NK-92 (cell line): ENCODE data around the gene DRAXIN.

Experiments
- DNase-seq: peaks from one replicate; lab custom pipeline; 2025; ENCODE audit not compliant: unreplicated experiment; lab: John Stamatoyannopoulos, UW

DRAXIN gene

DNA sequence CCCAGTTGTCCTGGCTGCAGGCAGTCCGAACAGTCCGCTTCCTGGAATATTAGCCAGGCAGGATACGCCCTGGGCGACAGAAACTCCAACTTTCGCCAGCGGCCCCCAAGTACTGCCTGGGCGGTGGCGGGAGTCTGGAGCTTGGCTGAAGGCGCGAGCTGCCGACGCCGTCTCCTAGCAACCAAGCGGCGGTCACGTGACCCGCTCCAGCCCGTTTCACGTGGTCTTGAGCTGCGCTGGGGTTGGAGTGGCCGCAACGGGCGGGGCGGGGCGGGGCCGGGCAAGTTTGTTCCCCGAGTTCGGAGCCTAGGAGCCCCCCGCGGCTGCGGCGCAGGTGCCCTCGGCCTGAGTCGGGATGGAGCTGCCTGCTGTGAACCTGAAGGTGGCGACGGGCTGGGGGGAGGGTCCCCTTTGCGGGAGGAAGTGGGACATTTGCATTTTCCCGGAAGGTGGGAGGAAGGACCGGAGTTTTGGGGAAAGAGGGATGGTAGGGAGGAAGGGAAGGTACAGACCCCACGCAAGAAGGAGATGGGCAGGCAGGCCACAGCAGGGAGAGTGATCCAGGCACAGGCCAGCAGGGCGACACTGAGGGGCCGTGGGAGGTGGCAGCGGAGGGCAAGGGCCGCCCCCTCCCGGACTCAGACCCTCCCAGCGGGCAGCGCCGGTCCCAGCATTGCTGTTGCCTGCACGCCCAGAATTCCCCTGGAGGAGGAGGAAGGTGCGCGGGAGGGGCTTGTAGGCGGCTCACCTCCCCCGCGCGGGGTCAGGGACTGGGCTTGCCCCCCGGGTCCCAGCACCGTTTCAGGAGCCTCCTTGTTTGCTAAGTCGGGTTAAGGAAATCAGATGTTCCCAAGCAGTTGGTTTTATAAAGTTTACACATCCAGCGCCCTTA, 44.6 kb downstream of the DRAXIN start, which contains the start of gene AGTRAP:
Gene AGTRAP (plus strand): TSS at position 283 of the 892 bp plus-strand sequence. CDS start 73 bp downstream, at position 356.
- no peak for DNase-seq

DNA sequence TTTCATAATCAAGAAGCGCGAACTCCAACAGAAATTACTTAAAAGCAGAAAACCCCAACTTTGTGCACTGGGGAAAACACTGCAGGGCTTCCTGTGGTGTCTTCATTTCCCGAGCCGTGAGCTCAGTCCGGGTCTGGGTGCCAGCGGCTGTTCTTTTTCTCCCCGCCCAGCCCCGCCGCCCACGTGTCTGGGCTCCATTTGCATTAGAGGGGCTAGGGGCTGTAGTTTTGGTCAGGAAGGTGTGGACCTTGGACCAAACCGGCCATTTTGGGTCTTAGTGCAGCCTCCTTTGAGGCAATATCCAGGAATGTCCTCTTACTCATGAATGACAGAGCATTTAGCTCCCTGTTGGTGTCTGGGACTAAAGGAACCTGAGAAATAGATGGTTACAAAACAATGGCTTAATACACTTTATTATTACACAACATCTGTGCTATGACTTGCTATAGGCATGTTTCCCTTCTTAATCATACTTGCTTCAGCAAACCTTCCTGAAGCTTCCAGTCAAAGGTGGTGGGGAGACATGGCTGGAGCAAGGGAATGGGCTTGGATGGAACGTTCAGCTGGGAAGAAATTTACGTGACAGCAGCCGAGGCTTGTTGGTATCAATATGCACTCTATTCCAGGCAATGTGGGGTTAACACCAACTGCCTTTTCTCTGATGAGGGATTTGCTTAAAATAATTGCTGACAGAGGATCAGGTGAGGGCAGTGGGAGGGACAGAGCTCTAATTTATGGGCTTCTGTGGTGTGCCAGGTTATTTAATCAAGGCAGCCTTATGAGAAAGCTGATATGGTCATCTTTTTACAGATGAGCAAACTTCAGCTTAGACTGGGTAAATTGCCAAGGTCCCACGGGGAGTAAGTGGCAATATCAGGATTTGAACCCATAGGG, 45.5 kb downstream of the DRAXIN start:
- no peak for DNase-seq

DNA sequence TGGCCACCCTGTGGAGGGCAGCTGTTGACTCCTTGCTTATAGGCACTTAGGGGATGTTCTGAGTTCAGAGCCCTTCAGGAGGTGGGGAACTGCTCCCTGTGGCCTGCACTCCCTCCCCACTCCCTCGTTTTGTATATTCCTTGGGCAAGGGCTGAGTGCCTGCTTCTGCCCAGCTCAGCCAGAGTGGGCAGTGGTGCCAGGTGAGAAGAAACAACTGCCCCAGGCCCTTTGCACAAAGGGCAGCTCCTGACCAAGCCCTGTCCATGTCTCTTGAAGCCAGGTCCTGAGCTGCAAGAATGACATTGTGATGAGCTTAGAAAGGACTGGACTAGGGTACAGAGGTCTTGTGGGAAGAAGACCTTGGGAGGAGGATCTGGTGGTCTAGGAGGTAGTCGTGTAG, 46.6 kb downstream of the DRAXIN start:
- no peak for DNase-seq

DNA sequence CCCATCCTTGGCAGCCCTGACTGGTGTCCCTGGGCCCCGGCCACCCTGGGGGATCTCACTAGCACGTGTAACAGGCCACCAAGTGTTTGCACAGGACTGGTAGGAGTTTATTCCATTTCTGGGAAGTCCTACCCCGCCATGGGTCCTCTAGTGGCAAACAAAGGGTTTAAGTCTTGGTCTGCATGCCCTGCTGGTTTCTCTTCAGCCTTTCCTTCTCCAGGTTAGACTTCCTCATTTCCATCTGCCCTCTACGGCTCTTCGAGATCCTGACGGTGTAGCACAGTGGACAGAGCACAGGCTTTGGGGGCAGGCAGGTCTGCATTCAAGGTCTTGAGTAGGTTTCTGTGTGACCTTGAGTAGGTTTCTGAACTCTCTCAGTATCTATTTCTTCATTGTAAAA, 47.3 kb downstream of the DRAXIN start:
- DNase-seq, result no peak

DNA sequence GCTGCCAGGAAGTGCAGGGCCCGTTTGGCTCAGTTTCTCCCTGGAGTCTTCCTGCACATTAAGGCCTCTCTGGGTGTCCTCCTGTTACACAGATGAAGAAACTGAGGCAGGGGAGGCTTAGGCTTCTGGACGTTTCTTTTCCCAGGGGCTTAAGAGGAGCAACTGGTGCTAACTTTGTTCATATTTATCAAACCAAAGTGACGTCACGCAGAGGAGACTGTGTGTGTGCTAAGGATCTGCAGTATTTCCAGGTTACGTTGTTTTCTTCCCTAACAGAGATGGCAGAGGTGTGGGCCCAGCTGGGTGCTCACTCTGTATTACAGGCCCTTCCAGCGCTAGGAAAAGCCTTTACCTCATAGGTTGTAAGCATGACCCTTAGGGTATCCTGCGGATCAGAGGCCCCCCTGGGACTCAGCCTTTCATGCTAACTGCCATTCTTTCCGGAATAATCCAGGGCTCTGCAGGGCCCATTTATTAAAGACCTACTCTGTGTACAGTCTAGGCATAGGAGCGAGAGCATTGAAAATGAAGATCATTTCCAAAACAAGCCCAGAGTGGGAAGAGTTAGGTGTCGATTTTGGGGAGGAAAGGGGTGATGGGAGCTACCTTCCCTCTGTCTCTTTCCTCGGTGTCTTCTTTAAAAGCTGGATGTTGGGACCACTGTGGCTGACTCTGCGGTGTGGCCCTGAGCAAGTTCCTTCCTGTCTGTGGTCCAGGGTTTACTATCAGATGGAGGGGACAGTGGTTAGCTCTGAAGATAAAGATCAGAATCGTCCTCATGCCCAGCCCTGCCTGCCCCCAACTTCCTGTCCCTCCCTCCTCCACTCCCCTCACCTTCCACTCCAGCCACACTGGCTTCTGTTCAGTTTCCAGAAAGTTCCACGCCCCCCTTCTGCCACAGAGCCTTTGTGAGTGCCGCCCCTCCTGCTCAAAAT, 49.0 kb downstream of the DRAXIN start:
- DNase-seq, result no peak

DNA sequence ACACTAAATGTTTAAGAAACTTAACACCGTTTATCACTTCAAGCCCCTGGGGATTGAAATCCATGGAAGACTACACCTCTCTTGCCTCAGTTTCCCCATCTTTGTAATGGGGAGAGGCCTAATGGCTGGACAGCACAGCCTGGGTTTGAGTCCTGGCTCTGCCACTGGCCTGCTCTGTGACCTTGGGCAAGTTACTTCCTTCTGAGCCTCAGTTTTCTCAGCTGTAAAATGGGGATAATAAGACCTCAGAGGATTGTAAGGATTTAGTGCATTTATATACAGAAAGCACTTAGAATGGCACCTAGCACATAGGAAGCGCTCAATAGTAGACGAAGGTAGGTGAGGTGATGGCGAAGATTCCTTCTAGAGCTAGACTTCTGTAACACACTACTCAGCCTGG, 50.0 kb downstream of the DRAXIN start:
- no peak for DNase-seq

DNA sequence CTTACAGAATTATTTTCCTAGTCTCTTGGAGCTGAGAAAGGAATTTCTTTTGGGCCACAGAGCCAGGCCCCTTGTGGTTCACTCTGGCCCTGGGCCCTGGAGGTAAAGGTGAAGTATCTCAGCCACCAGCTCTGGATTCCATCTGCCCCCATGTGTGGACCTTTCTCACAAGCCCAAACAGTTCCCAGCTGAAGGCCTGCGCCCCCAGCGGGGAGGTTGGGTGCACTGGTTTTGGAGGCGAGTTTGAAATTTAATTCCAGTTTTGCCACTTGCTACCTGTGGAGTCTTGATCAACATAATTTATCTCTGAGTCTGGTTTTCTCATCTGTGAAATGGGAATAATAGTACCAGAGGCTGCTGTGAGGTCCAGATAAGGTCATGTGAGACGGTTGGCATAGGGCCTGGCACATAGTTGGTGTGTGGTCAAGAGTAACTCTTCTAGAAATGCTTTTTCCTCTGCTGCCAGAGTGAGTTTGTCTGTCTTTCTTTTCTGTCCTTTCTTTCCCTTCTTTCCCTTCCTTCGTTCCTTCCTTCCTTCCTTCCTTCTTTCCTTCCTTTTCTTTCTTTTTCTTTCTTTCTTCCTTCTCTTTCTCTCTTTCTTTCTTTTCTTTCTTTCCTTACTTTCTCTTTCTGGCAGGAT, 50.5 kb downstream of the DRAXIN start:
- no peak for DNase-seq

DNA sequence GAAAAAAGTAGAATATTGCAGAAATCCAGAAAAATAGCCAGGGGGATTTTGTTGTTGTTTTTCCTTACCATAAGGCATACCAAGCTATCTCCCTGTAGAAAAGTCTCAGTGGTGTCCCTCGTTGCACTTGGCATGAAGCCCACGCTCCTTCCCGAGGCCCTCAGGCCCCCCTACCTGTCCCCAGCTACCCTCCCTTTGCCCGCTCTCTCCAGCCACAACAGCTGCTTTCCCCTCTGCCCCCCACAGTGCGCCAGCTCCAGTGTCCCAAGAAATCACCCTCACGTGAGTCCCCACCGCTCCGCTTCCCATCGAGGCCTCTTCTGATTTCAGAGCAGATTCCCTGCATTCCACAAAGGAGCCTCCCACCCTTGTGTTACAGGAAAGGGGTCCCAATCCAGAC, 52.8 kb downstream of the DRAXIN start:
- no peak for DNase-seq

DNA sequence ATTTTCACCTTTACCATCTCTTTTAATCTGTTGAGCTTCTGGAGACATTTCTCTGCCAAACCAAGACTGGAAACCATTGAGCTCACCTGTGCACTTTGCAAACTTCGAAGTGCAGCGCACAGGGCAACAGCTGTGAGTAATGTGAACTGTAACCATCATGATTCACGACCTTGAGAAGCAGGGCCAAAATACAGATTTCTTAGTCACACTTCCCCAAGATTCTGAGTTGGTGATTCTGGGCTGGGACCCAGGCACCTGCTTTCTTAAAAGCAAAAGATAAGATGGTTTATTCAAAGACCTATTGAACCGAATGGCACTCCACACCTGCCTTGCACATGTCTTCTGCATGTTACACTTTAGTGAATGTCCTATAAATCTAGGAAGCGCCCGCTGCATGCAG, 54.6 kb downstream of the DRAXIN start:
- DNase-seq, result no peak

DNA sequence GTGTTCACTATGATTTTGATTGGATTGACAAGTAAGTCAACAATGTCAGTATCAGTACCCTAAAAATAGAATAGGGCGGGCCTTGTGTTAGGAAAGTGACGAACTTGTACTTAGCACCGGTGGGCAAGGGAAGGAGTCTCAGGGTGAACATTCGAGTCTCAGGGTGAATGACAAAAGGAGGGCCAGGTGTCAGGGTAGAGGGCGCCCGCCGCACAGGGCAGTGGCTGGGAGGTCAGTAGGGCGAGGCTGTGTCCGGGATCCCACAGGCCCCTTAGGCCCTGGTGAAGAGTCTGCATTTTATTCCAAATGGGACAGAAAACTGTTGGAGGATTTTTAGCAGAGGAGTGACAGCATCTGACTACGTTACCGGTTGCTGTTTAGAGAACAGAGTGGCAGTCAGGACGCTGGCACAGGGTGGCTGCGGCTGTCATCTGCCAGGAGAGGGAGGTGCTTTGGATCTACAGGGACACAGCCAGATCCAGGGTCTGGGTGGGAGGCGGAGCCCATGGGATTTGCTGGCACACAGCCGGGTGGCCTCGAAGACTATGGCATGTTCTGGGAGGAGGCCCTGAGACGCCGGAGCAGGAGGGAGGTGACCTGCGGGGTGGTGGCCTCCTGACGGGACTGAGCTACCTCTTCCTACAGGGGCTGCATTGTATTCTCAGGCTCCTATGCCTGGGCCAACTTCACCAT, 55.4 kb downstream of the DRAXIN start:
- DNase-seq, result no peak

DNA sequence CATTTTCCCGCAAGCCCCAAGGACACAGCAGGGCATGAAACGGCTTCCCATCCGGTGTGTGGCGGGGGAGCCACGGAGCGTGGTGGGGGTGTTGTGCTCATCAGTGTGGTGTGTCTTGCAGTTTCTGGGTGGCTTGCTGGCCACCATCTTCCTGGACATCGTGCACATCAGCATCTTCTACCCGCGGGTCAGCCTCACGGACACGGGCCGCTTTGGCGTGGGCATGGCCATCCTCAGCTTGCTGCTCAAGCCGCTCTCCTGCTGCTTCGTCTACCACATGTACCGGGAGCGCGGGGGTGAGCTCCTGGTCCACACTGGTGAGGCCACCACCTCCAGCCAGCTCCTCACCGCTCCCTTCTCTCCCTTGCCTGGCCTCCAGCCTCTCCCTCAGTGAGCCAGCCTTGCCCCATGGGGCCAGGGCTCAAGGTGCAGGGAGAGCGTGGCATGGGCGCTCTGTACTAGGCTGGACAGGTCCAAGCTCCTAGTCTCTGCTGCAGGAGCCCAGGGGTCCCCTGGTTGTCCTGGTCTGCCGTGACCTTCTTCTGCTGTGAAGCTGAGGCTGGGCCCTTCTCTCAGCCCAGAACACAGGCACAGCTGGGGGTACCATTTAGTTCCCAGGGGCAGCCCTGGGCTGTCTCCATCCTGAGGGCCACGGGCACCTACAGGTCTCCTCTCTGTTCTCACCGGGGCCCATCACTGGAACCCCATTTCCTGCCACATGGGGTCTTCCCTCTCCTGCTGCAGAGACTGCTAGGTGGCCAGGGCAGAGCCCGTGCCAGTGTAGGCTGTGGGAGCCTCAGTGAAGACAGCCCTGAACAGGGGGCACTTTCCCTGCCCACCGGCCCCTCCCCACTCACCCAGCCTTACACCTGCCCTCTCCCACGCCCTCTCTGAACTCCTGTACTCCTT, 57.0 kb downstream of the DRAXIN start:
- no peak for DNase-seq

DNA sequence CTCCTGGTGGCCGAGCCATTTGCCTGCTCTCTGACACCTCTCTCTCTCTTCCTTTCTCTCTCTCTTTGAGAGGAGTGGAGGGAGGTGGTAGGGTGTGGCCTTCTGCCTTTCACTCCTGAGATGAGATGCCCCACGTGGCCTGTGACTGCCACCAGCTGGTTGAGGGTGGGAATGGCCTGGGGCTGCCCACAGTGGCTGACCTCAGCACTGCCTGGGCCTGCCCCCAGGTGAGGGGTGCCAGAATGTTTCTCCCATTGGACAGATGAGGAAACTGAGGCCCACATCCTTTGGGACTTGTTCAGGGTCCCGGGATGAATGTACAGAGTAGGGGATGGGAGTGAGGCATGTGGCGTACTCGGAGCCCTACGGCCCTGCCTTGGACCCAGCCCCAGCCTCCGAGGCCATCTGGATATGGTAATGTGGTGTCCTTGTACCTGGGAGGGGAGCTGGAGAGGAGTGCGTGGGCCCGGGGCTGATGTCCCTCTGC, 57.7 kb downstream of the DRAXIN start:
- no peak for DNase-seq

DNA sequence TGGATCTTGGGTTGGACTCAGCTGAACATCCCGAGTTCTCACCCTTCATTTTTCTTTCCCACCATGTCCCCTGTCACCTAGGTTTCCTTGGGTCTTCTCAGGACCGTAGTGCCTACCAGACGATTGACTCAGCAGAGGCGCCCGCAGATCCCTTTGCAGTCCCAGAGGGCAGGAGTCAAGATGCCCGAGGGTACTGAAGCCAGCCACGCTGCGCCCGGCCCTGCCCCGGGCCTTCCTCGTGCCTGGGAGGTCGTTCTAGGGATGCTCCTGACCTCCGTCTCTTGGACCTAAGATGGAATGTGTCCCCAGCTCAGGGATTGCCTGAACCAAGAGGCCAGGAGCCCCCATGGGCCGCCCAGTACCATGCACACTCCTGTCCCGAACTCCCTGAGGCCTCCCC, 58.5 kb downstream of the DRAXIN start:
- DNase-seq, result no peak

DNA sequence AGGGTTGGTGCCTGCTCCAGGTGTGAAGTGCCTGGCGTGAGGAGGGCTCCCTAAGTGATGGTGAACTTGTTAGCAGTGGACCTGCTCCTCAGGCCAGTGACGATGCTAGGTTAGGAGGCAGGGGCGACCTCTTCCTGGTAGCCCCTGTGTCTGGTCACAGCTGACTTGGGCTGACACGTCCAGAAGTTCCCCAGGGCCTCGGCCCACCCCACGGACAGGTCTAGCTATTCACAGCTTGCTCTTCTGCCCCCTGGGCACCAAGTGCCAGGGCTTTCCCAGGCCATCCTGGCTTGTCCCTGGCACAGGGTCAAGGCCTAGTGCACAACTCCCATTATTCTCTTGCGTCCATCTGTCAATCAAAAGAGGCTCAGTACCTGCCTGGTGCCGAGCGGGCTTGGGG, 59.6 kb downstream of the DRAXIN start:
- DNase-seq, result no peak

DNA sequence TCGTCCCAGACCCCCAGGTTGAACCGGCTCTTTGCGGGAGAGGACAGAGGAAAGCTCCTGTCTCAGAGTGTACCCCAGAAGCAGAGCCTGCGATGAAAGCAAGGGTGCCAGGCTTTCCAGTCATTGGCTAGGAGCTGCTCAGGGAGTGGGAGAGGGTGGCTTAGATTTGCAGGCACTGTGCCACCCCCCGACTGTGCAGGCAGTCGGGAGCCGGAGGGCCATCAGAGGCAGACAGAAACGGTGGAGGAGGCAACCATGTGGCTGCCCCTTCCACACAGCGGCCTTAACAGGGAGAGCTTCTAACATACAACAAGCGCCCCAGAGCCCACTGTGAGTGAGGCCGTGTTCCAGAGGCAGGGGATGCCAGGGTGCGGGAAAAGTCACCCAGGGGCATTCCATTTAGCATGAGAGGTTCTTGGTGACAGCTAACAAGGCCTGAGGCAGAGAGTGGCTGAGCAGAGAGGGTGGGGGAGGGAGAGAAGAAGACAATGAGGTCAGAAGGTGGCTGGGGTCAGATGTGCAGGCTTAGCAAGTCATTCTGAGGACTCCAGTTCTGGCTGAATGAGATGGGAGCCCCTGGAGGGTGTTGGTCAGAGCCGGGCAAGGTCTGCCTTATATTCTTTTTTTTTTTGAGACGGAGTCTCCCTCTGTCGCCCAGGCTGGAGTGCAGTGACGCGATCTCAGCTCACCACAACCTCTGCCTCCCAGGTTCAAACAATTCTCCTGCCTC, 61.0 kb downstream of the DRAXIN start:
- DNase-seq, result no peak

DNA sequence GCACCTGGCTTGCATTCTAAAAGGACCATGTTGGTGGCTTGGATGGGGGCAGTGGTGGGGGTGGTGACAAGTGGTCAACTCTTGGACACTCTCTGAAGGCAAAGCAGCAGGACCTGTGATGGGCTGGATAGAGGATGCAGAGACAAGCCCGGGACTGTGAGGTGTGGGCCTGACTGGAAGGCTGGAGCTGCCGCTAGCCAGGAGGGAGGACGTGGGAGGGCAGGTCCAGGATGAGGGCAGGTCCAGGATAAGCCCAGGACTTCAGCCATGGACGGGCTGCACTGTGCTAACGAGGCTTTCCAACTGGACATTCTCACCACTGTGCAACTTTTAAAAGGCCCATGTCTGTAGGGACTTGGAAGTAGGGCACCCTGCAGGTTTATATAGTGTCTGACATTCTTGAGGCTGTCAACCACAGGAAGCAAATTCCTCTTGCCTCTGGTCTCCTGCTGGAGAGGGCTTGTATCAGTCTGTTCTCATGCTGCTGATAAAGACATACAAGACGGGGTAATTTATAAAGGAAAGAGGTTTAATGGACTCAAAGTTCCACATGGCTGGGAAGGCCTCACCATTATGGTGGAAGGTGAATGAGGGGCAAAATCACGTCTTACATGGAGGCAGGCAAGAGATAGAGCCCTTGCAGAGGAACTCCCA, 62.2 kb downstream of the DRAXIN start:
- DNase-seq, result no peak

DNA sequence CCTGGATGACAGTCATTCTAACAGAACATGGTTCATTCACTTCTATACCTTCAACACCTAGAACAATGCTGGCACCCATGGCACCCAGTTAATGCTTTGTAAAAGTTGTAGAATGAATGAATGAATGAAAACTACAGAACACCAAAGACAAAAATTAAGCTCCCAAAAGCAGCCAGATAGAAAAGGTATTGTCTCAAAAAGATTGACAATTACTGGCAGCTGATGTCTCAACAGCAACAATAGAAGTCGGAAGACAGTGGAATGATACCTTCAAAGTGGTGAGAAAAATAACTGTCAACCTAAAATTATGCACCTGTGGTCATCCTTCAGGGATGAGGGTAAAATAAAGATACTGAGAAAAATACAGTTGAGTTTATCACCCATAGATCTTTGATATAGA, 65.5 kb downstream of the DRAXIN start:
- no peak for DNase-seq
